Neural progenitor cell (in vitro differentiated cells): ENCODE results near the gene MKNK2.

Experiments
- CTCF ChIP-seq: fragments of 200-600 bp; sonication (generic); IDR thresholded peaks from 2 replicates; pipeline ENCODE4 v1.5.1; 2017; ENCODE audit warnings: antibody characterized with exemption, mild to moderate bottlenecking
- EZH2 ChIP-seq: fragments of 200-600 bp; sonication (generic); IDR thresholded peaks from 2 replicates; pipeline ENCODE4 v1.6.1; 2017; ENCODE audit warnings: antibody characterized with exemption, mild to moderate bottlenecking, moderate library complexity

GRCh38 chr19:2036424-2036823 lies 14.6 kb downstream of the MKNK2 start:
- TF ChIP-seq CTCF = no peak
- TF ChIP-seq EZH2 = no peak
